Testis (tissue), 2 donors: ENCODE data around the gene NCOR2.

Experiments
- POLR2A ChIP-seq: fragments of 450-650 bp; IDR thresholded peaks from one replicate; pipeline ENCODE4 v1.6.1; 2017; ENCODE audit warnings: antibody characterized with exemption, mild to moderate bottlenecking, moderate library complexity
- TF ChIP-seq, protein P1 (sequence below), 3 experiments: fragments of 450-650 bp in 2 of 3; fragments of 200-600 bp in 1 of 3; sonication (generic) in 1 of 3; IDR thresholded peaks; one replicate each; pipeline ENCODE4 v1.5.1; 2016 to 2019; ENCODE audit warnings: antibody characterized with exemption in 3 of 3, mild to moderate bottlenecking in 2 of 3, moderate library complexity in 1 of 3

- TF ChIP-seq, protein P1, sequence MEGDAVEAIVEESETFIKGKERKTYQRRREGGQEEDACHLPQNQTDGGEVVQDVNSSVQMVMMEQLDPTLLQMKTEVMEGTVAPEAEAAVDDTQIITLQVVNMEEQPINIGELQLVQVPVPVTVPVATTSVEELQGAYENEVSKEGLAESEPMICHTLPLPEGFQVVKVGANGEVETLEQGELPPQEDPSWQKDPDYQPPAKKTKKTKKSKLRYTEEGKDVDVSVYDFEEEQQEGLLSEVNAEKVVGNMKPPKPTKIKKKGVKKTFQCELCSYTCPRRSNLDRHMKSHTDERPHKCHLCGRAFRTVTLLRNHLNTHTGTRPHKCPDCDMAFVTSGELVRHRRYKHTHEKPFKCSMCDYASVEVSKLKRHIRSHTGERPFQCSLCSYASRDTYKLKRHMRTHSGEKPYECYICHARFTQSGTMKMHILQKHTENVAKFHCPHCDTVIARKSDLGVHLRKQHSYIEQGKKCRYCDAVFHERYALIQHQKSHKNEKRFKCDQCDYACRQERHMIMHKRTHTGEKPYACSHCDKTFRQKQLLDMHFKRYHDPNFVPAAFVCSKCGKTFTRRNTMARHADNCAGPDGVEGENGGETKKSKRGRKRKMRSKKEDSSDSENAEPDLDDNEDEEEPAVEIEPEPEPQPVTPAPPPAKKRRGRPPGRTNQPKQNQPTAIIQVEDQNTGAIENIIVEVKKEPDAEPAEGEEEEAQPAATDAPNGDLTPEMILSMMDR (IDR thresholded peaks at IDR 0.05): no peak
- no peak for TF ChIP-seq POLR2A
Observed at GRCh38 chr12:124582108-124582424, 14.7 kb upstream of the NCOR2 start.
